HL-60/S4 treated with retinoic acid at 250 ng/mL for 4 days and 3 days (cell line): ENCODE data around the gene KCNH2.

Experiments used
- in situ Hi-C: fragments of 300-500 bp; cut with MboI; formaldehyde crosslinking; loops from 2 replicates; pipeline ENCODE4 v1.7.0; 2022; ENCODE audit warnings: low sequenced_read_pairs

KCNH2 gene

GRCh38 chr7:150938566-150938965 lies 39.6 kb downstream of the KCNH2 start:
- in situ Hi-C loops, result no loop called here

GRCh38 chr7:150937848-150938561 lies 40.1 kb downstream of the KCNH2 start:
- in situ Hi-C loops, result no loop called here

- in situ Hi-C loops, result no loop called here
Measured at GRCh38 chr7:150936018-150936417, 42.1 kb downstream of the KCNH2 start.

GRCh38 chr7:150935149-150935548 lies 43.0 kb downstream of the KCNH2 start:
- in situ Hi-C loops, result no loop called here

- in situ Hi-C loops, result no loop called here
Measured at GRCh38 chr7:150934045-150934766, 43.9 kb downstream of the KCNH2 start.

GRCh38 chr7:150931199-150931869 lies 46.8 kb downstream of the KCNH2 start:
- in situ Hi-C loops, result no loop called here

GRCh38 chr7:150928541-150928940 lies 49.6 kb downstream of the KCNH2 start:
- in situ Hi-C loops, result no loop called here

- in situ Hi-C loops, result no loop called here
Measured at GRCh38 chr7:150927956-150928344, 50.2 kb downstream of the KCNH2 start.

GRCh38 chr7:150927157-150927955 lies 50.8 kb downstream of the KCNH2 start:
- in situ Hi-C loops, result no loop called here

- in situ Hi-C loops, result no loop called here
Measured at GRCh38 chr7:150926066-150926465, 52.1 kb downstream of the KCNH2 start.

GRCh38 chr7:150924369-150924781 lies 53.7 kb downstream of the KCNH2 start:
- in situ Hi-C loops, result no loop called here

GRCh38 chr7:150923802-150924201 lies 54.3 kb downstream of the KCNH2 start:
- in situ Hi-C loops, result no loop called here

- in situ Hi-C loops, result no loop called here
Measured at GRCh38 chr7:150923196-150923595, 54.9 kb downstream of the KCNH2 start.

- in situ Hi-C loops, result no loop called here
Measured at GRCh38 chr7:150919160-150919559, 59.0 kb downstream of the KCNH2 start.

- in situ Hi-C loops, result no loop called here
Measured at GRCh38 chr7:150918378-150918777, 59.7 kb downstream of the KCNH2 start.

GRCh38 chr7:150917969-150918368 lies 60.2 kb downstream of the KCNH2 start:
- in situ Hi-C loops, result no loop called here

- in situ Hi-C loops, result no loop called here
Measured at GRCh38 chr7:150916670-150917069, 61.5 kb downstream of the KCNH2 start.

GRCh38 chr7:150914966-150915365 lies 63.2 kb downstream of the KCNH2 start:
- in situ Hi-C loops, result no loop called here

- in situ Hi-C loops, result no loop called here
Measured at GRCh38 chr7:150914196-150914595, 63.9 kb downstream of the KCNH2 start.

GRCh38 chr7:150912427-150912826 lies 65.7 kb downstream of the KCNH2 start:
- in situ Hi-C loops, result no loop called here
